Keratinocyte (primary cell): ENCODE results near the gene SYNJ2. TPM values are rescaled to one million over a fixed set of nuclear protein-coding genes. Genes with fewer than 3 reads are reported as not detected.
"Not testable (repeated sequence)": the region's sequence is repeated elsewhere in the genome, so short reads cannot be mapped to it uniquely, and the experiment has no call there.

ENCODE experiments used
- DNase-seq: peaks from one replicate; pipeline ENCODE4 v3.0.0-alpha.2; 2011; ENCODE audit warnings: low read depth, missing footprints, low spot score
- FAIRE-seq: peaks from 2 replicates; lab custom pipeline; 2011; peaks lifted over from hg19 to GRCh38; lab: Jason Lieb, UNC
- H2AFZ ChIP-seq: 2 replicates; pipeline ENCODE4 v1.6.0; 2012; ENCODE audit warnings: low read length, control low read depth, inconsistent platforms; ENCODE audit not compliant: control insufficient read depth
- H3K27ac ChIP-seq: 2 replicates; pipeline ENCODE4 v1.5.1; 2011; ENCODE audit warnings: low read length; ENCODE audit not compliant: control insufficient read depth, insufficient read depth
- H3K27me3 ChIP-seq: 3 replicates; pipeline ENCODE4 v1.6.0; 2011; ENCODE audit warnings: low read length; ENCODE audit not compliant: control insufficient read depth, insufficient read depth; ENCODE audit errors: extremely low read depth
- H3K36me3 ChIP-seq, 2 experiments: 2 replicates in 1 of 2; 3 replicates in 1 of 2; pipeline ENCODE4 v1.5.1; 2011; ENCODE audit warnings: low read length in 2 of 2, mild to moderate bottlenecking in 1 of 2; ENCODE audit not compliant: control insufficient read depth in 2 of 2, insufficient read depth in 2 of 2; ENCODE audit errors: extremely low read depth in 1 of 2
- H3K4me1 ChIP-seq: 3 replicates; pipeline ENCODE4 v1.5.1; 2011; ENCODE audit warnings: low read length; ENCODE audit not compliant: control insufficient read depth, insufficient read depth; ENCODE audit errors: extremely low read depth
- H3K4me2 ChIP-seq: 3 replicates; pipeline ENCODE4 v1.6.0; 2011; ENCODE audit warnings: low read depth, low read length; ENCODE audit not compliant: control insufficient read depth, insufficient read depth; ENCODE audit errors: extremely low read depth
- H3K4me3 ChIP-seq, 3 experiments: fragments of 200-600 bp in 1 of 3; sonication (generic) in 1 of 3; 2 replicates in 2 of 3; 3 replicates in 1 of 3; pipeline ENCODE4 v1.5.1; 2011 to 2016; ENCODE audit warnings: low read length in 3 of 3, mild to moderate bottlenecking in 3 of 3, control low read depth in 2 of 3, inconsistent platforms in 1 of 3, low read depth in 1 of 3, mixed read lengths in 1 of 3, mixed run types in 1 of 3, moderate library complexity in 1 of 3; ENCODE audit not compliant: control insufficient read depth in 2 of 3, insufficient read depth in 2 of 3; ENCODE audit errors: extremely low read depth in 1 of 3
- H3K79me2 ChIP-seq: 2 replicates; pipeline ENCODE4 v1.6.0; 2012; ENCODE audit warnings: low read length; ENCODE audit not compliant: control insufficient read depth, insufficient read depth
- H3K9ac ChIP-seq: 3 replicates; pipeline ENCODE4 v1.6.0; 2011; ENCODE audit warnings: low read length; ENCODE audit not compliant: control insufficient read depth, insufficient read depth; ENCODE audit errors: extremely low read depth
- H3K9me1 ChIP-seq: 3 replicates; pipeline ENCODE4 v1.6.0; 2011; ENCODE audit warnings: low read length; ENCODE audit not compliant: control insufficient read depth, insufficient read depth; ENCODE audit errors: extremely low read depth
- H3K9me3 ChIP-seq: 2 replicates; pipeline ENCODE4 v1.5.1; 2012; ENCODE audit warnings: low read depth, low read length; ENCODE audit not compliant: control insufficient read depth
- H4K20me1 ChIP-seq: 3 replicates; pipeline ENCODE4 v1.6.0; 2011; ENCODE audit warnings: low read length; ENCODE audit not compliant: control insufficient read depth, insufficient read depth; ENCODE audit errors: extremely low read depth
- EZH2 ChIP-seq: IDR thresholded peaks from one replicate; pipeline ENCODE4 v1.6.1; 2012; ENCODE audit warnings: inconsistent platforms, mild to moderate bottlenecking, low read length, moderate library complexity
- dilution Hi-C: fragments of 300-500 bp; cut with MboI; formaldehyde crosslinking; loops from one replicate; pipeline ENCODE4 v1.7.0; 2020; ENCODE audit warnings: low sequenced_read_pairs; ENCODE audit not compliant: extremely low pct_ligation_motif_present
- polyA plus RNA-seq, 5 experiments: library from polyadenylated mRNA; depleted of rRNA in 3 of 5; stranded (reverse) in 3 of 5; stranded (forward) in 1 of 5; unstranded in 1 of 5; fragments of >200 nt; gene quantifications; 1 replicate in 1 of 5; 2 replicates in 3 of 5; 3 replicates in 1 of 5; pipeline versions ENCODE4 v1.2.1 to v1.2.3, GENCODE V29; 2011 to 2012; ENCODE audit warnings: missing spikeins in 2 of 5, low read depth in 1 of 5, low replicate concordance in 1 of 5
- TF ChIP-seq, protein P1 (sequence below), 3 experiments: IDR thresholded peaks in 1 of 3; conservative IDR thresholded peaks in 1 of 3; optimal IDR thresholded peaks in 1 of 3; 2 replicates in 2 of 3; 3 replicates in 1 of 3; pipeline versions ENCODE3 to v1.5.1; 2011; ENCODE audit warnings: low read length in 3 of 3, mild to moderate bottlenecking in 3 of 3, moderate library complexity in 2 of 3, control low read depth in 1 of 3, inconsistent platforms in 1 of 3; ENCODE audit not compliant: insufficient read depth in 2 of 3; ENCODE audit errors: extremely low read depth in 1 of 3

SYNJ2 gene
- polyA plus RNA-seq, 1 donor (not counting 4 experiments of a cell fraction or from before 2014, with no cell fraction given): 8.6 TPM

DNA sequence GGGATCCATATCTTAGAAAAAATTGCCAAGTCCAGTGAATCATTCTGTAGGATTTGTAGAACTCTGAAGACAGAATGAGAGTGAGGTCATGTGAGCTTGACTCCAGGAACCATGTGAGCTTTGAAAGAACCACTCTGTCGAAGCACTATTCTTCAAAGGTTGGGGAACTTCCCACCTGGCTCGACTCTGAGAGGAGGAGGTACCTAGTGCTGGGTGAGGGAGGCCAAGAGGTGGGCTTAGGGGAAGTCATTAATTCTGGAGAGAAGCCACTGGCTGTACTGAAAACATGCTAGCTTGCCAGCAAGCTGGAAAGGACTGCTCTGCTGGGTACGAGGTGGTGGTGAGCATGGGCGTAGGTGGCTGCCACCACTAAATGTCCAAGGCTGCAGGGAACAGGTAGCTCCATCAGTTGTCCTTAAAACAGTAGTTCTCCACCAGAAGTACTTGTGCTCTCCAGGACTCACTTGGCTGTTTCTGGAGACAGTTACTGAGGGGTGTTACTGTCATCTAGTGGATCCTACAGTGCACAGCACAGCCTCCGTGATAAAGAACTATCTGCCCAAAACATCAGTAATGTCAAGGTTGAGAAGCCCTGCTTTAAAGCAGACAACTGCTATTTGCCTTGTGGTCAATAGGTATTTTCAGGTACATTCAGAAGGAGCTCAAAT is 34.7 kb upstream of the SYNJ2 start:
- Histone ChIP-seq H2AFZ (no peak overlapping the region), H3K9me1 (no peaks in the 10 kb centered on the region), H3K79me2 (no peaks in the 10 kb centered on the region), H3K4me1 (no peaks in the 10 kb centered on the region), H3K27ac (no peak overlapping the region), H3K27me3 (no peaks in the 10 kb centered on the region), H3K9me3 (no peaks in the 10 kb centered on the region), H3K4me3 (no peak overlapping the region), H3K36me3 (peaks cover 20 to 31% of the 10 kb centered on the region in 2 experiments), H3K9ac (no peak overlapping the region), H4K20me1 (no peaks in the 10 kb centered on the region), H3K4me2 (no peak overlapping the region)
- TF ChIP-seq, protein P1, sequence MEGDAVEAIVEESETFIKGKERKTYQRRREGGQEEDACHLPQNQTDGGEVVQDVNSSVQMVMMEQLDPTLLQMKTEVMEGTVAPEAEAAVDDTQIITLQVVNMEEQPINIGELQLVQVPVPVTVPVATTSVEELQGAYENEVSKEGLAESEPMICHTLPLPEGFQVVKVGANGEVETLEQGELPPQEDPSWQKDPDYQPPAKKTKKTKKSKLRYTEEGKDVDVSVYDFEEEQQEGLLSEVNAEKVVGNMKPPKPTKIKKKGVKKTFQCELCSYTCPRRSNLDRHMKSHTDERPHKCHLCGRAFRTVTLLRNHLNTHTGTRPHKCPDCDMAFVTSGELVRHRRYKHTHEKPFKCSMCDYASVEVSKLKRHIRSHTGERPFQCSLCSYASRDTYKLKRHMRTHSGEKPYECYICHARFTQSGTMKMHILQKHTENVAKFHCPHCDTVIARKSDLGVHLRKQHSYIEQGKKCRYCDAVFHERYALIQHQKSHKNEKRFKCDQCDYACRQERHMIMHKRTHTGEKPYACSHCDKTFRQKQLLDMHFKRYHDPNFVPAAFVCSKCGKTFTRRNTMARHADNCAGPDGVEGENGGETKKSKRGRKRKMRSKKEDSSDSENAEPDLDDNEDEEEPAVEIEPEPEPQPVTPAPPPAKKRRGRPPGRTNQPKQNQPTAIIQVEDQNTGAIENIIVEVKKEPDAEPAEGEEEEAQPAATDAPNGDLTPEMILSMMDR (optimal IDR thresholded peaks at IDR 0.05 in 1 of 3, IDR thresholded peaks at IDR 0.05 in 1 of 3, conservative IDR thresholded peaks at IDR 0.05 in 1 of 3; ENCODE audit: extremely low read depth in 1 of 3, insufficient read depth in 2 of 3, low read length in 3 of 3): peak; percentile 5 to 39 (median 10)
- no peak for TF ChIP-seq EZH2
- no peak for DNase-seq
- no peak for FAIRE-seq
- dilution Hi-C loops: no loop called here

DNA sequence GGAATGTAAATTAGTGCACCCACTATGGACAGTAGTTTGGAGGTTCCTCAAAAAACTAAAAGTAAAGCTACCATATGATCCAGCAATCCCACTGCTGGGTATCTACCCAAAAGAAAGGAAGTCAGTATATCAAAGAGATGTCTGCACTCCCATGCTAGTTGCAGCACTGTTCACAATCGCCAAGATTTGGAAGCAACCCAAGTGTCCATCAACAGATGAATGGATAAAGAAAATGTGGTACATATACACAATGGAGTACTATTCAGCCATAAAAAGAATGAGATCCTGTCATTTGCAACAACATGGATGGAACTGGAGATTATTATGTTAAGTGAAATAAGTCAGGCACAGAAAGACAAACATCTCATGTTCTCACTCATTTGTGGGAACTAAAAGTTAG is 30.8 kb upstream of the SYNJ2 start:
- H3K27me3 ChIP-seq, H3K9ac ChIP-seq, DNase-seq, H3K4me2 ChIP-seq, dilution Hi-C loops, H3K27ac ChIP-seq, H3K4me3 ChIP-seq, H3K9me3 ChIP-seq, H3K36me3 ChIP-seq, H3K79me2 ChIP-seq, H3K9me1 ChIP-seq, H4K20me1 ChIP-seq, H2AFZ ChIP-seq, FAIRE-seq: not testable (repeated sequence)
- peaks cover 15% of the 10 kb centered on the region for H3K4me1 ChIP-seq

DNA sequence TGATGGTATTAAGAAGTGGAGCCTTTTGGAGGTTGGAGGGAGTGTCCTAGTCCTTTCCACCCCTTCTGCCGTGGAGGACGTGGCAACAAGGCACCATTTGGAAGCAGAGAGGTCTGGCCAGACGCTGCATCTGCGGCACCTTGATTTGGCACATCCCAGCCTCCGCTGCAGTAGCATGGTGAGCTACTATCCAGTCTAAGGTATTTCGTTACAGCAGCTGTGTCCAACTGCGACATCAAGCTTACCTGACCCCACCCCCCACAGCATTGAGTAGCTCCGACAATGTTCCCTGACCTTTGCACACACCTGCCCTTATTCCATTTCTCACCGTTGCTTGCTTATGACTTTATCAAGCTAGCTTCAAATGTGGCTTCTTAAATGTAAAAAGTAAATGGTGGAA is 29.8 kb upstream of the SYNJ2 start:
- Histone ChIP-seq H3K27ac (no peak overlapping the region), H3K36me3 (peaks cover 0 to under 1% of the 10 kb centered on the region in 2 experiments), H4K20me1 (no peaks in the 10 kb centered on the region), H2AFZ (no peak overlapping the region), H3K9me1 (no peaks in the 10 kb centered on the region), H3K79me2 (no peaks in the 10 kb centered on the region), H3K27me3 (no peaks in the 10 kb centered on the region), H3K4me2 (no peak overlapping the region), H3K4me1 (peaks cover 15% of the 10 kb centered on the region), H3K4me3 (no peak overlapping the region), H3K9me3 (no peaks in the 10 kb centered on the region), H3K9ac (no peak overlapping the region)
- FAIRE-seq (no peak), DNase-seq (no peak)
- dilution Hi-C loops: no loop called here
- TF ChIP-seq, protein P1 (optimal IDR thresholded peaks at IDR 0.05 in 1 of 3, IDR thresholded peaks at IDR 0.05 in 1 of 3, conservative IDR thresholded peaks at IDR 0.05 in 1 of 3; ENCODE audit: extremely low read depth in 1 of 3, insufficient read depth in 2 of 3, low read length in 3 of 3): no peak
- TF ChIP-seq EZH2: no peak
